HG02840 (cell line): ENCODE measurements around the gene IL27RA.
"Not testable (repeated sequence)": the region's sequence is repeated elsewhere in the genome, so short reads cannot be mapped to it uniquely, and the experiment has no call there.

Experiments used
- ATAC-seq: cut with Tn5 transposase; IDR thresholded peaks from one replicate; pipeline ENCODE4 v1.9.1; 2021; ENCODE audit warnings: mild to moderate bottlenecking, moderate library complexity, moderate number of reproducible peaks; ENCODE audit not compliant: unreplicated experiment, low FRiP score

Gene IL27RA

GRCh38 chr19:14027856-14028450 lies 3.6 kb upstream of the IL27RA start, which contains the start of gene RLN3:
Gene RLN3 (plus strand): TSS chr19:14028148. CDS start chr19:14028205, 57 bp downstream.
- no peak for ATAC-seq

DNA sequence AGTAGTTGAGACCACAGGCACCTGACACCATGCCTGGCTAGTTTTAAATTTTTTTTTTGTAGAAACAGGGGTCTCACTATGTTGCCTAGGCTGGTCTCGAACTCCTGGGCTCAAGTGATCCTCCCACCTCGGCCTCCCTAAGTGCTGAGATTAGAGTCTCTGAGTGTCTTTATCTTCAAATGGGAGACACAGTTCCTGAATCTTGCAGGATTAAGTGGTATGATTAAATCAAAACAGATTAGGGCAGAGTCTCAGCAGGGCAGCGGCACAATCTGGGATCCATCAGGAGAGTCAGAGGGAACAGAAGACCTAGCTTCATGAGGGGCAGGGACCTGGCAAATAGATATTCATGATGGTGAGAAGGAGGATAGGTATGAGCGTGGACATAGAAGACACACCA lies 2.7 kb upstream of the IL27RA start:
- no peak for ATAC-seq

GRCh38 chr19:14030997-14031718 lies 404 bp upstream of the IL27RA start:
- no peak for ATAC-seq

- no peak for ATAC-seq
These were observed 2.4 kb downstream of the IL27RA start for GRCh38 chr19:14033946-14034345.

DNA sequence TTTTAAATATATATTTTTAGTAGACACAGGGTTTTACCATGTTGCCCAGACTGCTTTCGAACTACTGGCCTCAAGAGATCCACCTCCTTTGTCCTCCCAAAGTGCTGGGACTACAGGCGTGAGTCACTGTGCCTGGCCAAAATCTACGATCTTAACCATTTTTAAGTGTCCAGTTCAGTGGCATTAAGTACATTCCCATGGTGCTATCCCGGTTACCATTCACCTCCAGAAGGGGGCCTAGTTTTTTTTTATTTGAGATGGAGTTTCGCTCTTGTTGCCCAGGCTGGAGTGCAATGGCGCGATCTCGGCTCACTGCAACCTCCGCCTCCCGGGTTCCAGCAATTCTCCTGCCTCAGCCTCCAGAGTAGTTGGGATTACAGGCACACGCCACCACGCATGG lies 3.6 kb downstream of the IL27RA start:
- ATAC-seq: not testable (repeated sequence)

DNA sequence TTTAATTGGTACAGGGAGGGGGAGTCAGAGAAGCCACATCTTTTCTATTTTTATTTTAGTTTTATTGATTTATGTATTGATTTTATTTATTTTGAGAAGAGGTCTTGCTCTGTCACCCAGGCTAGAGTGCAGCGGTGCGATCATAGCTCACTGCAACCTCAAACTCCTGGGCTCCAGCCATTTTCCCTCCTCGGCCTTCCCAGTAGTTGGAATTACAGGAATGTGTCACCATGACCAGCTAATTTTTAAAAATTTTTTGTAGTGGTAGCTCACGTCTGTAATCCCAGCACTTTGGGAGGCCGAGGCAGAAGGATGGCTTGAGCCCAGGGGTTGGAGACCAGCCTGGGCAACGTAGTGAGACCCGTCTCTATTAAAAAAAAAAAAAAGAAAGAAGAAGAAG lies 4.1 kb downstream of the IL27RA start:
- ATAC-seq: no peak

DNA sequence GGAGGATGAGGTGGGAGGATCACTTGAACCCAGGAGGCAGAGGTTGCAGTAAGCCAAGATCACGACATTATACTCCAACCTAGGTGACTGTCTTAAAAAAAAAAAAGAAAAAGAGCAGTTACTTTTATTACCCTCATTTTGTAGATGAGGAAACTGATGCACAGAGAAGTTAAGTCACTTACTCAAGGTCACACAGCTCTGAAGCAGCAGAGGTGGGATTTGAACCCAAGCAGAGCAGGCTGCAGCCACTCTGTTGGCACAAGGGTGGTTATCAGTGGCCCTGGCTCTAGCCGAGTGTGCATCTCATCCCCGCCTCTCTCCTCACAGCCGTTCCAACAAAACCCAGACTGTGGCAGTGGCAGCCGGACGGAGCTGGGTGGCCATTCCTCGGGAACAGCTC lies 7.6 kb downstream of the IL27RA start:
- ATAC-seq: no peak

DNA sequence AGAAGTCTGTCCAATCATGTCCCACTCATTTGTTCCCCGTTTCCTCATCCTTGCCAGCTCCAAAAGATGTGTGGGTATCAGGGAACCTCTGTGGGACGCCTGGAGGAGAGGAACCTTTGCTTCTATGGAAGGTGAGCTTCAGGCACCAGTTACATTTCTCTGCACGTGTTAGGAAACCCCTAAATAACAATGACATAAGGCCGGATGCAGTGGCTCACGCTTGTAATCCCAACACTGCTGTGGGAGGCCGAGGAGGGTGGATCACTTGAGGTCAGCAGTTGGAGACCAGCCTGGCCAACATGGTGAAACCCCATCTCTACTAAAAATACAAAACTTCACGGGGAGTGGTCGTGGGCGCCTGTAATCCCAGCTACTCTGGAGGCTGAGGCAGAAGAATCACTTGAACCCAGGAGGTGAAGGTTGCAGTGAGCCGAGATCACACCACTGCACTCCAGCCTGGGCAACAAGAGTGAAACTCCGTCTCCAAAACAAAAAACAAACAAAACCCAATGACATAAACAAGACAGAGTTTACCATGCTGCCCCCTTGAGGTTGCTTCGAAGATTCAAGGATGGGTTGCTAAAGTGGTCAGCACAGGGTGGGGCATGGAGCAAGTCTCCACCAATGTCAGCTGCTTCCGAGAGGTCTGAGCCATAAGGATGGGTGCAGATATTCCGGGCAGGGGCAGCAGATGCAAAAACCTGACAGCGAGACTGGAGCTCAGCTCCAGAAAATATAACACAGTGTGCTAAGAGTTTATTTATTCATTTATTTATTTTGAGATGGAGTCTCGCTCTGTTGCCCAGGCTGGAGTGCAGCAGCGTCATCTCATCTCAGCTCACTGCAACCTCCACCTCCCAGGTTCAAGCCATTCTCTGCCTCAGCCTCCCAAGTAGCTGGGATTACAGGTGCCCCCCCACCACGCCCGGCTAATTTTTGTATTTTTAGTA lies 11.4 kb downstream of the IL27RA start:
- not testable (repeated sequence) for ATAC-seq

- not testable (repeated sequence) for ATAC-seq
These were observed 16.3 kb downstream of the IL27RA start for GRCh38 chr19:14047866-14048265.

GRCh38 chr19:14048443-14049153 lies 17.0 kb downstream of the IL27RA start:
- ATAC-seq: no peak

DNA sequence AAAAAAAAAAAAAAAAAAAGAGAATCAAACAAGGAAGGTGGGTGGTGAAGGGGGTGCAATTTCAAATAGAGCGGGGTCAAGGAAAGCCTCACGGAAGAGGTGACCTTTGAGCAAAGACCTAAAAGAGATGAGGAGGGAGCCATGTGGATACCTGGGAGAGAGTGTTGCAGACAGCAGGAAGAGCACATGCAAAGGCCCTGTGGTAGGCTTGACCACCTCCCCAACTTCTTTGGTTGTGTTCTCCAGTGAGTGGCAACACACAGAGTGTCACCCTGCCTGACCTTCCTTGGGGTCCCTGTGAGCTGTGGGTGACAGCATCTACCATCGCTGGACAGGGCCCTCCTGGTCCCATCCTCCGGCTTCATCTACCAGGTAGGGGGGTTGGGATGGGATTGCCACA lies 18.9 kb downstream of the IL27RA start:
- ATAC-seq: no peak

GRCh38 chr19:14050961-14051360 lies 19.4 kb downstream of the IL27RA start:
- not testable (repeated sequence) for ATAC-seq

DNA sequence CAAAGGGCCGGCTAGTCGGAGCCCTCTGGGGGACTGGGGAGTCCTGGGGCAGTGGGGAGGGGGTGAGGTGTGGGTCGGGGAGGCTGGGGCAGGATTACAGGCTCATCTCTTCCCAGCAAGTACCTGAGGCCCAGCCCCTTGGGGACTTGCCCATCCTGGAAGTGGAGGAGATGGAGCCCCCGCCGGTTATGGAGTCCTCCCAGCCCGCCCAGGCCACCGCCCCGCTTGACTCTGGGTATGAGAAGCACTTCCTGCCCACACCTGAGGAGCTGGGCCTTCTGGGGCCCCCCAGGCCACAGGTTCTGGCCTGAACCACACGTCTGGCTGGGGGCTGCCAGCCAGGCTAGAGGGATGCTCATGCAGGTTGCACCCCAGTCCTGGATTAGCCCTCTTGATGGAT lies 20.4 kb downstream of the IL27RA start:
- no peak for ATAC-seq

DNA sequence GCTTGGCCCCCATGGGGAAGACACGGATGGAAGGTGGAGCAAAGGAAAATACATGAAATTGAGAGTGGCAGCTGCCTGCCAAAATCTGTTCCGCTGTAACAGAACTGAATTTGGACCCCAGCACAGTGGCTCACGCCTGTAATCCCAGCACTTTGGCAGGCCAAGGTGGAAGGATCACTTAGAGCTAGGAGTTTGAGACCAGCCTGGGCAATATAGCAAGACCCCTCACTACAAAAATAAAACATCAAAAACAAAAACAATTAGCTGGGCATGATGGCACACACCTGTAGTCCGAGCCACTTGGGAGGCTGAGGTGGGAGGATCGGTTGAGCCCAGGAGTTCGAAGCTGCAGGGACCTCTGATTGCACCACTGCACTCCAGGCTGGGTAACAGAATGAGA lies 20.9 kb downstream of the IL27RA start:
- ATAC-seq: no peak

GRCh38 chr19:14053032-14053431 lies 21.5 kb downstream of the IL27RA start:
- ATAC-seq: no peak

- ATAC-seq: no peak
These were observed 21.9 kb downstream of the IL27RA start for GRCh38 chr19:14053500-14053899.

DNA sequence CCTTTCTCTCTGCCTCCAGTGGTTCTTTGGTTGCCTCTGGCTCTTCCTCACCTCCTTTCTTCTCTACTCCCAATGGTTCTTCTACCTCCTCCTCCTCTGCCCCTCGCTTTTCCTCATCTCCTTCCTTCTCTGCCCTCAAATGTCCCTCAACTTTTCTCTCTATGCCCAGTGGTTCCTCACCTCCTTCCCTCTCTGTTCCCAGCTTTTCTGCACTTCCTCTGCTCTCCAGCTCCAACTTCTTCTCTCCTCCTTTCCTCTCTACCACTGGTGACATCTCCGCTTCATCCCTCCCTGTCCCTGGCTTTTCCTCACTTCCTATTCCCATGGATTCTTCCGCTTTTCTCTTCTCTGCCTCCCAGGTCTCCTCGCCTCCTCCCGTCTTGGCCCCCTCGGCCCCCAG lies 22.5 kb downstream of the IL27RA start:
- ATAC-seq: no peak

DNA sequence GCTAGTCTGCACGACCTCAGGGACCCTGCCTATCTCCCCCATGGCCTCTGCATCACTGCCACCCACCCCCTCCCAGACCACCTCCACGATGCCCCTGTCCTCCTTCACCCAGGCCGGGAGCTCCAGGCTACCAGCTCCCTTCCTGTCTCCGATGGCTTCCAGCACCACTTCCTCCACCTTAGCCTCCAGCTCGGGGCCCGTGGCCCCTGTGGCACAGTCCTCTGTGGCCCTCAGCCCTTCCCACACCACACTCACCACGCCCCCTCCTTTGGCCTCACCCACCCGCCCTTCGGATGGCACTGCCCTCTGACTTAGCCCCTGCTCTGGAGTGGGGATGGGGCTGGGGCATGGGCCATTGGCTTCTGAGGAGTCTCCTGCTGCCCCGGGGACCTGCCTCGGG lies 23.2 kb downstream of the IL27RA start:
- no peak for ATAC-seq

DNA sequence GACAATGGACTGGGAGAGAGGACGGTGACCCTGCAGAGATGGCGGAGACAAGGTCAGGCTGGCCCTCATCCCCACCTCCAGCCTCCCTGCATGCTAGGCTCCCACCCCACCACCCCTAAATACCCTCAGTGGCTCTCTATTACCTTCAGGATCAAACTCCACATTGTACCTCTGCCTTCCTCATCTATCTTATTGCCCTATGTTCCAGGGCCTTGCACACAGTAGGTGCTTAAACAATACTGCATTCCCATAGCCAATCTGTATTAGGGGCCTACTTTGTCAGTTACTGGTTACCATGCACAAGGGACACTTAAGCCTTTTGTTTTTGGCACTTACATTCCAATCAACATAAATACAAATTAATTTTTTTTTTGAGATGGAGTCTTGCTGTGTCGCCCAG lies 23.8 kb downstream of the IL27RA start:
- no peak for ATAC-seq

- ATAC-seq: no peak
These were observed 24.6 kb downstream of the IL27RA start for GRCh38 chr19:14056069-14056666.
